Colon (tissue), 2 donors: ENCODE data around the gene VCL.
"Not testable (repeated sequence)": the region's sequence is repeated elsewhere in the genome, so short reads cannot be mapped to it uniquely, and the experiment has no call there.

Experiments
- FAIRE-seq: peaks from 2 replicates; lab custom pipeline; 2012; peaks lifted over from hg19 to GRCh38; lab: Jason Lieb, UNC
- donor health status: control.
- donor health status: control.

The VCL gene

GRCh38 chr10:73997787-73998622 is at the start of gene VCL:
TSS of gene VCL (plus strand) at chr10:73998116. CDS start at chr10:73998208, 92 bp downstream.
- FAIRE-seq = no peak

GRCh38 chr10:73948947-73949633 is 48.8 kb upstream of the VCL start:
- no peak for FAIRE-seq

GRCh38 chr10:73950155-73950948 is 47.6 kb upstream of the VCL start:
- no peak for FAIRE-seq

GRCh38 chr10:73953665-73954064 is 44.3 kb upstream of the VCL start:
- no peak for FAIRE-seq

GRCh38 chr10:73954737-73955136 is 43.2 kb upstream of the VCL start:
- no peak for FAIRE-seq

GRCh38 chr10:73955719-73956118 is 42.2 kb upstream of the VCL start:
- no peak for FAIRE-seq

GRCh38 chr10:73956476-73957359 is 41.2 kb upstream of the VCL start:
- no peak for FAIRE-seq

- FAIRE-seq = no peak
Observed at GRCh38 chr10:73959484-73960243, 38.3 kb upstream of the VCL start.

GRCh38 chr10:73962386-73962785 is 35.5 kb upstream of the VCL start:
- FAIRE-seq = no peak

- not testable (repeated sequence) for FAIRE-seq
Observed at GRCh38 chr10:73963533-73963932, 34.4 kb upstream of the VCL start.

GRCh38 chr10:73964743-73965142 is 33.2 kb upstream of the VCL start:
- FAIRE-seq = no peak

- FAIRE-seq = not testable (repeated sequence)
Observed at GRCh38 chr10:73965267-73965889, 32.5 kb upstream of the VCL start.

- FAIRE-seq = no peak
Observed at GRCh38 chr10:73965890-73966768, 31.8 kb upstream of the VCL start.

GRCh38 chr10:73967022-73967429 is 30.9 kb upstream of the VCL start:
- no peak for FAIRE-seq

- FAIRE-seq = no peak
Observed at GRCh38 chr10:73967544-73967943, 30.4 kb upstream of the VCL start.

- no peak for FAIRE-seq
Observed at GRCh38 chr10:73968098-73968521, 29.8 kb upstream of the VCL start.

- FAIRE-seq = no peak
Observed at GRCh38 chr10:73969224-73969841, 28.6 kb upstream of the VCL start.

- no peak for FAIRE-seq
Observed at GRCh38 chr10:73970845-73971244, 27.1 kb upstream of the VCL start.
